ENCODE results near the gene ATOH8.

Gene ATOH8

DNA sequence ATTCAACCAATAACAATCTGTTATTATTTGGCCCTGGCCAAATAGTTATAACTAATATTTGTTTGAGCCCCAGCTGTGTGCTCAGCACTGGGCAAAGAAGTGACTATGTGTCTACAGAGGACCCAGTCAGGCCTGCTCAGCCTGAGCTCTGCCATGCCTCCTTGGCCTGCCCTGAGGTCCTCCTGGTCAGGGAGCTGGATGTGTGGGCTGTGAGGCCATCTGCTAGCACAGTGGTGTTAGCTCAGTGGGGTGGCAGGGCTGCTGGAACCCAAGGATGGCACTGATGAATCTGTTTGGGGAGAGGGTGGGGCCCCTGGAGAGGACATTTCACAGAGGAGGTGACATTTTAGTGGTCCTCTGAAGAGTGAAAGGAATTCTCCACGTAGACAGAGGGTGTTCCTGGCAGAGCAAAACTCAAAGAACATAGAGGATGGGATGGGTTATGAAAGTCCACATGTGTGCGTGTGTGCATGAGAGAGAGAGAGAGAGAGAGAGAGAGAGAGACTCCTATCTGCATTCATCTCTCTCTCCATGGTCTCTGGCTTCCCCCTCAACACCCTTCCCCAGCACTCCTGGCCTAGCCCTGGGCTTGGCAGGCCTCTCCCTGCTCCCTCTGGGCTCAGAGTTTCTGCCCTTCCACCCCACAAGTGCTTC is 21.2 kb upstream of the ATOH8 start:
- Histone ChIP-seq H3K4me3 (replicated peaks; ENCODE audit: insufficient read depth, low read length) (no peak overlapping the region), H3K27me3 (ENCODE audit: insufficient read depth, poor library complexity, severe bottlenecking) (no peaks in the 10 kb centered on the region), H3K27ac (replicated peaks) (no peak overlapping the region)
- no peak for DNase-seq (ENCODE audit: low read depth in 1 of 2, low spot score in 1 of 2)
- TF ChIP-seq, protein P1, sequence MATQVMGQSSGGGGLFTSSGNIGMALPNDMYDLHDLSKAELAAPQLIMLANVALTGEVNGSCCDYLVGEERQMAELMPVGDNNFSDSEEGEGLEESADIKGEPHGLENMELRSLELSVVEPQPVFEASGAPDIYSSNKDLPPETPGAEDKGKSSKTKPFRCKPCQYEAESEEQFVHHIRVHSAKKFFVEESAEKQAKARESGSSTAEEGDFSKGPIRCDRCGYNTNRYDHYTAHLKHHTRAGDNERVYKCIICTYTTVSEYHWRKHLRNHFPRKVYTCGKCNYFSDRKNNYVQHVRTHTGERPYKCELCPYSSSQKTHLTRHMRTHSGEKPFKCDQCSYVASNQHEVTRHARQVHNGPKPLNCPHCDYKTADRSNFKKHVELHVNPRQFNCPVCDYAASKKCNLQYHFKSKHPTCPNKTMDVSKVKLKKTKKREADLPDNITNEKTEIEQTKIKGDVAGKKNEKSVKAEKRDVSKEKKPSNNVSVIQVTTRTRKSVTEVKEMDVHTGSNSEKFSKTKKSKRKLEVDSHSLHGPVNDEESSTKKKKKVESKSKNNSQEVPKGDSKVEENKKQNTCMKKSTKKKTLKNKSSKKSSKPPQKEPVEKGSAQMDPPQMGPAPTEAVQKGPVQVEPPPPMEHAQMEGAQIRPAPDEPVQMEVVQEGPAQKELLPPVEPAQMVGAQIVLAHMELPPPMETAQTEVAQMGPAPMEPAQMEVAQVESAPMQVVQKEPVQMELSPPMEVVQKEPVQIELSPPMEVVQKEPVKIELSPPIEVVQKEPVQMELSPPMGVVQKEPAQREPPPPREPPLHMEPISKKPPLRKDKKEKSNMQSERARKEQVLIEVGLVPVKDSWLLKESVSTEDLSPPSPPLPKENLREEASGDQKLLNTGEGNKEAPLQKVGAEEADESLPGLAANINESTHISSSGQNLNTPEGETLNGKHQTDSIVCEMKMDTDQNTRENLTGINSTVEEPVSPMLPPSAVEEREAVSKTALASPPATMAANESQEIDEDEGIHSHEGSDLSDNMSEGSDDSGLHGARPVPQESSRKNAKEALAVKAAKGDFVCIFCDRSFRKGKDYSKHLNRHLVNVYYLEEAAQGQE (IDR thresholded peaks at IDR 0.05; ENCODE audit: insufficient replicate concordance, low read depth): no peak
- TF ChIP-seq GABPA (IDR thresholded peaks at IDR 0.05; ENCODE audit: low read depth): no peak

DNA sequence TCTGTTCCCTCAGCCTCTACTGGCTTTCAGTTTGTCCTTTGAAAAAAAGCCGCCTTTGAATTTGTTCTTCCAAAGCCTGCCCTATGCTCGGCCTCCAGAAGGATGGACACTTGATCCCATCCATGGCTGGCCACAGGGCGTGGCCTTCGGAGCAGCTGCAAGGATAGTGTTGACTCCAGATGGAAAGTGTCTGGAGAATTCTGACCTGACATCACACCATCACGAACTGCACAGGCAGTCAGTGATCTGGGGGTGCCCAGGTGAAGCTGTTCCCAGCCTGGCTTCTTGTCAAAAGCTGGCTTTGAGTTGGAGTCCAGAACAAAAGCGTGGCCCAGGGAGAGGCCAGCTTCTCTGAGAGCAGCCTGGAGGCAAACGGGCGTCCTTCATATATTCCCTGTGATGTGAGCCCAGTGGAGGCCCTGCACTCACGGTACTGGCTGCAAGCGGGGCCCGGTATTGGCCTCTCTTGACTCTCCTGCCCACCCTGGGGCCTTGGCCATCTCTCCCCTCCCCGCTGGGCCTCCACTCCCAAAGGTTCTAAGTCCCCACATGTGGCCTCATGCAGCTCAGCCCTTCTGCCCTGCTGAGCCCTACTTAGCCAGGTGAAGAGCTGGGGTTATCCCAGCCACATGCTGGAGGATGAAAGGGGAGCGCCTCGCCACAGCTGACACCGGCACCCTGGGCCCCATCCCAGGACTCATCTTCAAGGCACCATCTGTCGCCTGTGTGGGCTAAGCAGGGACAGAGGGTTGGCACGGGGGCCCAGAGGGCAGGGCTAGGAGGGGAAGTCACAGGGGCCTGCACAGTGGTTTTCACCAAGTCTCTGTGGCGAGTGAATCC is 20.4 kb upstream of the ATOH8 start:
- no peak for DNase-seq (ENCODE audit: low read depth in 1 of 2, low spot score in 1 of 2)
- H3K27ac ChIP-seq (replicated peaks): no peak overlapping the region
- no peak for TF ChIP-seq GABPA (IDR thresholded peaks at IDR 0.05; ENCODE audit: low read depth)
- TF ChIP-seq, protein P1 (IDR thresholded peaks at IDR 0.05; ENCODE audit: insufficient replicate concordance, low read depth): no peak
- TF ChIP-seq SPI1 (IDR thresholded peaks at IDR 0.05; ENCODE audit: borderline replicate concordance, low read depth): no peak
- TF ChIP-seq POLR2AphosphoS5 (IDR thresholded peaks at IDR 0.05; ENCODE audit: low read depth): no peak
- TF ChIP-seq, protein P2, sequence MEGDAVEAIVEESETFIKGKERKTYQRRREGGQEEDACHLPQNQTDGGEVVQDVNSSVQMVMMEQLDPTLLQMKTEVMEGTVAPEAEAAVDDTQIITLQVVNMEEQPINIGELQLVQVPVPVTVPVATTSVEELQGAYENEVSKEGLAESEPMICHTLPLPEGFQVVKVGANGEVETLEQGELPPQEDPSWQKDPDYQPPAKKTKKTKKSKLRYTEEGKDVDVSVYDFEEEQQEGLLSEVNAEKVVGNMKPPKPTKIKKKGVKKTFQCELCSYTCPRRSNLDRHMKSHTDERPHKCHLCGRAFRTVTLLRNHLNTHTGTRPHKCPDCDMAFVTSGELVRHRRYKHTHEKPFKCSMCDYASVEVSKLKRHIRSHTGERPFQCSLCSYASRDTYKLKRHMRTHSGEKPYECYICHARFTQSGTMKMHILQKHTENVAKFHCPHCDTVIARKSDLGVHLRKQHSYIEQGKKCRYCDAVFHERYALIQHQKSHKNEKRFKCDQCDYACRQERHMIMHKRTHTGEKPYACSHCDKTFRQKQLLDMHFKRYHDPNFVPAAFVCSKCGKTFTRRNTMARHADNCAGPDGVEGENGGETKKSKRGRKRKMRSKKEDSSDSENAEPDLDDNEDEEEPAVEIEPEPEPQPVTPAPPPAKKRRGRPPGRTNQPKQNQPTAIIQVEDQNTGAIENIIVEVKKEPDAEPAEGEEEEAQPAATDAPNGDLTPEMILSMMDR (IDR thresholded peaks at IDR 0.05; ENCODE audit: insufficient read depth, low read length): no peak

DNA sequence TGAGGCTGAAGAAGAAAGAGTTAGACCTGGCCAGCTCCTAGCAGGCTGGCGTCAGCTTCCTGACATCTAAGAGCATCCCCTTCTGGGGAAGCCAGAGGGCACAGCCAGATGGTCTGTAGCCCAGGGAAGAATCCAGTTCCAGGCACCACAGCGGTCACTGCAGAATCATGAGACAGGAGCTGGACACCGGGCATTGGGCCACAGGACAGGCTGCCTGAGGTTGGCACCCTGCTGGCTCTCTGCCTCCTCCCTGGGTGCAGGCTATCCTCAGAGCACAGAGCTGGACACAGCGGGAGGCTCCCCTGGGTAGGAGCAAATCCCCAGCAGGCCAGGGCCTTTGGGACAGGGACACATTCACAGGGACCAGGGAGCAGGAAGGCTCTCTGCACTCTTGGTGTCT is 19.8 kb upstream of the ATOH8 start:
- Histone ChIP-seq H3K27me3 (ENCODE audit: insufficient read depth, poor library complexity, severe bottlenecking) (no peaks in the 10 kb centered on the region), H3K4me3 (replicated peaks; ENCODE audit: insufficient read depth, low read length) (no peak overlapping the region), H3K27ac (replicated peaks) (no peak overlapping the region)
- no peak for TF ChIP-seq SPI1 (IDR thresholded peaks at IDR 0.05; ENCODE audit: borderline replicate concordance, low read depth)
- TF ChIP-seq, protein P1 (IDR thresholded peaks at IDR 0.05; ENCODE audit: insufficient replicate concordance, low read depth): no peak
- TF ChIP-seq GABPA (IDR thresholded peaks at IDR 0.05; ENCODE audit: low read depth): no peak
- TF ChIP-seq, protein P2 (IDR thresholded peaks at IDR 0.05; ENCODE audit: insufficient read depth, low read length): no peak
- no peak for TF ChIP-seq POLR2AphosphoS5 (IDR thresholded peaks at IDR 0.05; ENCODE audit: low read depth)
- DNase-seq (ENCODE audit: low read depth in 1 of 2, low spot score in 1 of 2): no peak

More for the DNA sequence above, 20.4 kb upstream of the ATOH8 start:
- H3K4me3 ChIP-seq (replicated peaks; ENCODE audit: insufficient read depth, low read length): no peak overlapping the region
- no peaks in the 10 kb centered on the region for H3K27me3 ChIP-seq (ENCODE audit: insufficient read depth, poor library complexity, severe bottlenecking)
